ENCODE measurements around the gene STAG1.

The STAG1 gene

DNA sequence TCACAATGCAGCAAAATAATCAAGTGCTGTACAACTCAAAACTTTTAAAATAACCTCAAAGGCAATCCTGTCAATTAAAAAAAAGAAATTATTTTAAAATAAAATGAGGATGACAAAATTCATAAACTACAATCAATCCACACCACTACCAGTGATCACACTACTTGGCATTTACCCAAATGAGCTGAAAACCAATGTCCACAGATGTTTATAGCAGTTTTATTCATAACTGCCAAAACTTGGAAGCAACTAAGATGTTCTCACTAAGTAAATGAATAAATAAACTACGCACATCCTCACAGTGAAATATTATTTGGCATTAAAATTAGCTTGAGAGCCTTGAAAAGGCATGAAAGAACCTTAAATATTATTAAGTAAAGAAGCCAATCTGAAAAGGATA lies 121.3 kb downstream of the STAG1 start:
- Histone ChIP-seq H3K36me3 (peaks cover 0 to 9% (median 0%) of the 10 kb centered on the region in 3 donors), H3K27ac (no peak overlapping the region), H3K4me1 (peaks cover 0 to 23% (median 3%) of the 10 kb centered on the region in 4 donors), H3K27me3 (no peaks in the 10 kb centered on the region), H3K4me3 (no peak overlapping the region), H3K9me3 (no peaks in the 10 kb centered on the region)
- TF ChIP-seq, protein P1, sequence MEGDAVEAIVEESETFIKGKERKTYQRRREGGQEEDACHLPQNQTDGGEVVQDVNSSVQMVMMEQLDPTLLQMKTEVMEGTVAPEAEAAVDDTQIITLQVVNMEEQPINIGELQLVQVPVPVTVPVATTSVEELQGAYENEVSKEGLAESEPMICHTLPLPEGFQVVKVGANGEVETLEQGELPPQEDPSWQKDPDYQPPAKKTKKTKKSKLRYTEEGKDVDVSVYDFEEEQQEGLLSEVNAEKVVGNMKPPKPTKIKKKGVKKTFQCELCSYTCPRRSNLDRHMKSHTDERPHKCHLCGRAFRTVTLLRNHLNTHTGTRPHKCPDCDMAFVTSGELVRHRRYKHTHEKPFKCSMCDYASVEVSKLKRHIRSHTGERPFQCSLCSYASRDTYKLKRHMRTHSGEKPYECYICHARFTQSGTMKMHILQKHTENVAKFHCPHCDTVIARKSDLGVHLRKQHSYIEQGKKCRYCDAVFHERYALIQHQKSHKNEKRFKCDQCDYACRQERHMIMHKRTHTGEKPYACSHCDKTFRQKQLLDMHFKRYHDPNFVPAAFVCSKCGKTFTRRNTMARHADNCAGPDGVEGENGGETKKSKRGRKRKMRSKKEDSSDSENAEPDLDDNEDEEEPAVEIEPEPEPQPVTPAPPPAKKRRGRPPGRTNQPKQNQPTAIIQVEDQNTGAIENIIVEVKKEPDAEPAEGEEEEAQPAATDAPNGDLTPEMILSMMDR (IDR thresholded peaks at IDR 0.05): no peak
- intact Hi-C loops (cut with DNase I; ENCODE audit: low total_unique reads): no loop called here
- DNase-seq: no peak

DNA sequence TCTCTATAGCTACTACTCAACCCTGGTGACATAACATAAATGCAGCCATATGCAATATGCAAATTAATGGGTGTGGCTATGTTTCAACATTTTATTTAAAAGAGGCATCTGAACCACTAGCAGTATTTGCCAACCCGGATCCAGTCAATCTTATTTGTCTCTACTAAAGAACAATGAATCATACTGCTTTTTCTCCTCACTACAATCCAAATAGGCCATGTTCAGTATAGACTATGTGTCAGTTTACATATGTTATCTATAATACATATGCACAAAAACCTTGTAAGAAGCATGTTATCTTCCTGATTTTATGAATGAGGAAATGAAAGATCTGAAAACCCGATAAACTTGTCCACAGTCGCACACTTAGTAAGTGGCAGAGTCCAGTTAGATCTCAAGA lies 125.7 kb downstream of the STAG1 start:
- no peak overlapping the region for H3K4me3 ChIP-seq
- H3K4me1 ChIP-seq: peaks cover 0 to 21% (median 3%) of the 10 kb centered on the region in 4 donors
- peaks cover 0 to 9% (median 0%) of the 10 kb centered on the region in 3 donors for H3K36me3 ChIP-seq
- H3K9me3 ChIP-seq: no peaks in the 10 kb centered on the region
- no peak for DNase-seq
- TF ChIP-seq, protein P1 (IDR thresholded peaks at IDR 0.05): no peak
- no peaks in the 10 kb centered on the region for H3K27me3 ChIP-seq
- H3K27ac ChIP-seq: no peak overlapping the region
- intact Hi-C loops (cut with DNase I; ENCODE audit: low total_unique reads): no loop called here

DNA sequence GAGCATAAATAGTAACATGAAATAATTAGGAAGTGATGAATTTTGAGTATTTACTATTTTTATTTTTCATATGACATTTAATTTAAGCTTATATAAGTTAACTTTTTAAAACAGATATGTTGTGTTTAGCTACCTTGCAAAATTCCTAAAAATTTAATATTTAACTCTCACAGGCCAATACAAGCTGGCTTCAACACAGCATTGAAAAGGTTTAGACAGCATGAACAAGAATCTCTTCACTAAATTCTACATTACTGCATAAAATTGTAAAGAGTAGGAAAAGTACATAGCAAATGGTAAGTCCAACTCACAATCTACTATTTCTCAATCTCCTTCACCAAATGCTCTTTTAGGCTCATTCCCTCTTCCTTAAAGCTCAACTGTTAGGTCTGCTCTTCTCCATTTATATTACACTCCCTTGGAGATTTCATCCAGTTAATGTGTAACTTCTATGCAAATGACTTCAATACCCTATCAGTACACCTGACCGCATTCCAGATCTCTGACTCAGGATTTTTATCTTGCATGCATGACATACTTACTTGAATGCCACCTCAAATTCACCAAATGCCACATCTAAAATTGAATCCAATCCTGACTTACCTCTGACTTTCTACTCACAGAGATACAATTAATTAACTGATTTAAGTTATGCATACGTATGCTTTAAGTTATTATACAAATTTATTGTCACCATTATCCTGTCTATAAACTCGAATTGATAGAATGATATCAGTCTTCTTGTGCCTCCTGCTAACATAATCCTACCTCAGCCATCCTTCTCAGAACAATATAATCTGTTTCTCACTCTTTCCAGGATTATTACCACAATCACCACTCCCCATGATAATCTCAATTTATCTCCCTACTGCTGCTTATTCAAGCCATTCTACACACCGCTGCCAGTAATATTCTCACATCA lies 127.0 kb downstream of the STAG1 start:
- TF ChIP-seq, protein P1 (IDR thresholded peaks at IDR 0.05): no peak
- Histone ChIP-seq H3K9me3 (no peaks in the 10 kb centered on the region), H3K27me3 (no peaks in the 10 kb centered on the region), H3K36me3 (peaks cover 0 to 9% (median 0%) of the 10 kb centered on the region in 3 donors), H3K4me1 (peaks cover 0 to 16% (median 2%) of the 10 kb centered on the region in 4 donors), H3K4me3 (no peak overlapping the region), H3K27ac (no peak overlapping the region)
- intact Hi-C loops (cut with DNase I; ENCODE audit: low total_unique reads): no loop called here
- DNase-seq: no peak

DNA sequence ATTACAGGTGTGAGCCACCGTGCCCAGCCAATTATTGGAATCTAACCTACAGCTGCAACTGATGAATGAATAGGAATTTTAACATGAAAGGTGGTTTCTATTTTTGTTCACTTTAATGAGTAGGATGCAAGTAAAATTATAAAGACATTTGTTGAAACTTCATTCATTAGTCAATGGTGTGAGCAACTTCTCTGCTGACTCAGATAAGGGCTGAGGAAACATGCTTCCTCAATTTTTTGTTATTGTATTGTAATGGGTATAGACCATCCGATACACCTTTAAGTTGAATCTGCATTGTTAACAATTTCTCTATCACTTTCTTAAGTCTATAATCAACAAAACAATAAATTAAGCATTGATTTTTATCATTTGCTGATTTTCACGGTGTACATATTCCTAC lies 127.8 kb downstream of the STAG1 start:
- no peak overlapping the region for H3K4me3 ChIP-seq
- H3K27me3 ChIP-seq: no peaks in the 10 kb centered on the region
- H3K4me1 ChIP-seq: peaks cover 0 to 11% (median 0%) of the 10 kb centered on the region in 4 donors
- H3K36me3 ChIP-seq: peaks cover 0 to 8% (median 0%) of the 10 kb centered on the region in 3 donors
- H3K27ac ChIP-seq: no peak overlapping the region
- intact Hi-C loops (cut with DNase I; ENCODE audit: low total_unique reads): no loop called here
- DNase-seq: no peak
- TF ChIP-seq, protein P1 (IDR thresholded peaks at IDR 0.05): no peak
- no peaks in the 10 kb centered on the region for H3K9me3 ChIP-seq

DNA sequence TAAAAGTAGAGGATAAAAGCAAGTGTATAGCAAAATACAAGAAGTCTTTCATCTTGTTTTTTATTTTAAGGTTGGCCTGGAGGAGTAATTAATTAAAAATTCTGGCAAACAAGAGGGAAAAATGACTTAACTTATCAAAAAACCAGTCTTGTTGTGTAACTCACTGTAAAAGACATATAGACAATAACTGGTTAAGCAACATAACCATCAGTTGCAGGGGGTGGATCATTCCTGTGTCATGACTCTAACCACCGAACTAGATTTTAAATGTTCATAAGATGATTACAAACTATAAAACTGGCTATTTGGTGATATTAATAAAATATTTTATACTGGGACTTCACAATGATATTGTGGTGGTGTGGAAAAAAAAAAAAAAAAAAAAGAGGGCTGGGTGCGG lies 130.6 kb downstream of the STAG1 start:
- TF ChIP-seq, protein P1 (IDR thresholded peaks at IDR 0.05): no peak
- intact Hi-C loops (cut with DNase I; ENCODE audit: low total_unique reads): no loop called here
- Histone ChIP-seq H3K9me3 (no peaks in the 10 kb centered on the region), H3K36me3 (peaks cover 0 to 11% (median 0%) of the 10 kb centered on the region in 3 donors), H3K4me1 (peaks cover 0 to 16% (median 2%) of the 10 kb centered on the region in 4 donors), H3K27ac (no peak overlapping the region), H3K27me3 (no peaks in the 10 kb centered on the region), H3K4me3 (no peak overlapping the region)
- DNase-seq: no peak

All from tibial artery (tissue), 4 donors.